ENCODE results near the gene SEMA5A. TPM values are rescaled to one million over a fixed set of nuclear protein-coding genes. Genes with fewer than 3 reads are reported as not detected.

The SEMA5A gene
- polyA plus RNA-seq, 1 experiment: 98.4 TPM

GRCh38 chr5:9429691-9430215 lies 116.1 kb downstream of the SEMA5A start:
- no peak for DNase-seq (ENCODE audit: low read depth)
- ChIA-PET POLR2A (no interaction called here), CTCF (no interaction called here)
- Histone ChIP-seq H3K4me3 (ENCODE audit: low read depth, low read length) (no peak overlapping the region), H3K27me3 (ENCODE audit: control insufficient read depth, insufficient read depth, low read length) (no peaks in the 10 kb centered on the region), H3K36me3 (ENCODE audit: control insufficient read depth, insufficient read depth, low read length) (peaks cover 1% of the 10 kb centered on the region)
- TF ChIP-seq CTCF (IDR thresholded peaks at IDR 0.05; ENCODE audit: insufficient read depth, low read depth, low read length): no peak

- peaks cover 1% of the 10 kb centered on the region for H3K36me3 ChIP-seq (ENCODE audit: control insufficient read depth, insufficient read depth, low read length)
- no peak for TF ChIP-seq CTCF (IDR thresholded peaks at IDR 0.05; ENCODE audit: insufficient read depth, low read depth, low read length)
- POLR2A ChIA-PET: no interaction called here
- H3K27me3 ChIP-seq (ENCODE audit: control insufficient read depth, insufficient read depth, low read length): no peaks in the 10 kb centered on the region
- CTCF ChIA-PET: no interaction called here
- H3K4me3 ChIP-seq (ENCODE audit: low read depth, low read length): no peak overlapping the region
- no peak for DNase-seq (ENCODE audit: low read depth)
Measured at GRCh38 chr5:9428272-9428671, 117.6 kb downstream of the SEMA5A start.

- H3K4me3 ChIP-seq (ENCODE audit: low read depth, low read length): no peak overlapping the region
- no peak for DNase-seq (ENCODE audit: low read depth)
- no peaks in the 10 kb centered on the region for H3K27me3 ChIP-seq (ENCODE audit: control insufficient read depth, insufficient read depth, low read length)
- TF ChIP-seq CTCF (IDR thresholded peaks at IDR 0.05; ENCODE audit: insufficient read depth, low read depth, low read length): no peak
- peaks cover 1% of the 10 kb centered on the region for H3K36me3 ChIP-seq (ENCODE audit: control insufficient read depth, insufficient read depth, low read length)
- CTCF ChIA-PET: no interaction called here
- POLR2A ChIA-PET: no interaction called here
Measured at GRCh38 chr5:9425710-9426109, 120.2 kb downstream of the SEMA5A start.

- Histone ChIP-seq H3K36me3 (ENCODE audit: control insufficient read depth, insufficient read depth, low read length) (peaks cover 2% of the 10 kb centered on the region), H3K27me3 (ENCODE audit: control insufficient read depth, insufficient read depth, low read length) (no peaks in the 10 kb centered on the region), H3K4me3 (ENCODE audit: low read depth, low read length) (no peak overlapping the region)
- no peak for DNase-seq (ENCODE audit: low read depth)
- TF ChIP-seq CTCF (IDR thresholded peaks at IDR 0.05; ENCODE audit: insufficient read depth, low read depth, low read length): no peak
- ChIA-PET CTCF (interaction anchor here (0.7 to 0.8 kb wide), 2 partner anchors 8 to 136 kb away, joined by 3 read pairs; no protein-coding TSS in a partner anchor), POLR2A (no interaction called here)
Measured at GRCh38 chr5:9423571-9423970, 122.3 kb downstream of the SEMA5A start.

- no peak for DNase-seq (ENCODE audit: low read depth)
- ChIA-PET CTCF (interaction anchor here (0.6 kb wide), 1 partner anchor 112 kb away, joined by 3 read pairs; no protein-coding TSS in a partner anchor), POLR2A (no interaction called here)
- H3K36me3 ChIP-seq (ENCODE audit: control insufficient read depth, insufficient read depth, low read length): peaks cover 1% of the 10 kb centered on the region; the same call in 1 of the 2 replicates
- H3K4me3 ChIP-seq (ENCODE audit: low read depth, low read length): no peak overlapping the region
- TF ChIP-seq CTCF (IDR thresholded peaks at IDR 0.05; ENCODE audit: insufficient read depth, low read depth, low read length): no peak
- no peaks in the 10 kb centered on the region for H3K27me3 ChIP-seq (ENCODE audit: control insufficient read depth, insufficient read depth, low read length)
Measured at GRCh38 chr5:9421884-9422283, 124.0 kb downstream of the SEMA5A start.

Data from BJ (cell line).